ENCODE data around the gene CD34.

CD34 gene

GRCh38 chr1:207848234-207848633, 62.7 kb downstream of the CD34 start:
- Mint-ChIP-seq H3K9me3 (no peaks in the 10 kb centered on the region), H3K4me1 (peaks cover 37% of the 10 kb centered on the region), H3K27ac (no peak overlapping the region), H3K4me3 (no peak overlapping the region), H3K27me3 (ENCODE audit: low read depth, poor library complexity) (peaks cover 30% of the 10 kb centered on the region), H3K36me3 (ENCODE audit: low read depth) (peaks cover 8% of the 10 kb centered on the region)
- TF ChIP-seq, protein P1, sequence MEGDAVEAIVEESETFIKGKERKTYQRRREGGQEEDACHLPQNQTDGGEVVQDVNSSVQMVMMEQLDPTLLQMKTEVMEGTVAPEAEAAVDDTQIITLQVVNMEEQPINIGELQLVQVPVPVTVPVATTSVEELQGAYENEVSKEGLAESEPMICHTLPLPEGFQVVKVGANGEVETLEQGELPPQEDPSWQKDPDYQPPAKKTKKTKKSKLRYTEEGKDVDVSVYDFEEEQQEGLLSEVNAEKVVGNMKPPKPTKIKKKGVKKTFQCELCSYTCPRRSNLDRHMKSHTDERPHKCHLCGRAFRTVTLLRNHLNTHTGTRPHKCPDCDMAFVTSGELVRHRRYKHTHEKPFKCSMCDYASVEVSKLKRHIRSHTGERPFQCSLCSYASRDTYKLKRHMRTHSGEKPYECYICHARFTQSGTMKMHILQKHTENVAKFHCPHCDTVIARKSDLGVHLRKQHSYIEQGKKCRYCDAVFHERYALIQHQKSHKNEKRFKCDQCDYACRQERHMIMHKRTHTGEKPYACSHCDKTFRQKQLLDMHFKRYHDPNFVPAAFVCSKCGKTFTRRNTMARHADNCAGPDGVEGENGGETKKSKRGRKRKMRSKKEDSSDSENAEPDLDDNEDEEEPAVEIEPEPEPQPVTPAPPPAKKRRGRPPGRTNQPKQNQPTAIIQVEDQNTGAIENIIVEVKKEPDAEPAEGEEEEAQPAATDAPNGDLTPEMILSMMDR (IDR thresholded peaks at IDR 0.05): no peak
- no peak for DNase-seq

- TF ChIP-seq, protein P1 (IDR thresholded peaks at IDR 0.05): no peak
- Mint-ChIP-seq H3K27me3 (ENCODE audit: low read depth, poor library complexity) (peaks cover 25% of the 10 kb centered on the region), H3K36me3 (ENCODE audit: low read depth) (peaks cover 8% of the 10 kb centered on the region), H3K4me1 (peaks cover 43% of the 10 kb centered on the region), H3K27ac (no peak overlapping the region), H3K4me3 (no peak overlapping the region), H3K9me3 (no peaks in the 10 kb centered on the region)
- DNase-seq: no peak
These were observed 63.8 kb downstream of the CD34 start for GRCh38 chr1:207847116-207847515.

DNA sequence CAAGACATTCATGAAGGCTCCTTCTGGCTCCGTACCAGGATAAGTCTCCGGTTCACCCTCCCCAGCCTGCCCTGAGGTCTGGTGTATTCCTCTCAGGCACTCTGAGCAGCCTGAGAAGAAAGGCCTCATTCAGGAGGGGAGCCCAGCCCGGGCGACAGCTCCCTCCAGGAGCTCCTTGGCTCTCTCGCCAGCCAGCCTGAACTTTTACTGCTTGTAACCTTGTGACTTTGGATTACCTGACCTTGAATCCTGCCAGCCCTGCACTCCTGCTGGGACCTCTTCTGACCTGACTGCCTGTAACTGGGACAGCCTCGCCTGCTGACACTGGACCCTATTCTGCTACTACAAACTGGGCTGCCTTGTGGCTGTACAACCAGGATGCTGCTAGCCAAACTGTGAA, 65.8 kb downstream of the CD34 start:
- TF ChIP-seq, protein P1 (IDR thresholded peaks at IDR 0.05): no peak
- Mint-ChIP-seq H3K27me3 (ENCODE audit: low read depth, poor library complexity) (peaks cover 17% of the 10 kb centered on the region), H3K4me3 (no peak overlapping the region), H3K4me1 (peaks cover 53% of the 10 kb centered on the region), H3K36me3 (ENCODE audit: low read depth) (no peaks in the 10 kb centered on the region), H3K9me3 (no peaks in the 10 kb centered on the region), H3K27ac (peak overlapping the region; percentile 36)
- DNase-seq: no peak

- Mint-ChIP-seq H3K4me1 (peaks cover 58% of the 10 kb centered on the region), H3K9me3 (no peaks in the 10 kb centered on the region), H3K4me3 (no peak overlapping the region), H3K36me3 (ENCODE audit: low read depth) (no peaks in the 10 kb centered on the region), H3K27me3 (ENCODE audit: low read depth, poor library complexity) (peaks cover 10% of the 10 kb centered on the region), H3K27ac (no peak overlapping the region)
- DNase-seq: no peak
- TF ChIP-seq, protein P1 (IDR thresholded peaks at IDR 0.05): no peak
These were observed 66.6 kb downstream of the CD34 start for GRCh38 chr1:207844371-207844770.

DNA sequence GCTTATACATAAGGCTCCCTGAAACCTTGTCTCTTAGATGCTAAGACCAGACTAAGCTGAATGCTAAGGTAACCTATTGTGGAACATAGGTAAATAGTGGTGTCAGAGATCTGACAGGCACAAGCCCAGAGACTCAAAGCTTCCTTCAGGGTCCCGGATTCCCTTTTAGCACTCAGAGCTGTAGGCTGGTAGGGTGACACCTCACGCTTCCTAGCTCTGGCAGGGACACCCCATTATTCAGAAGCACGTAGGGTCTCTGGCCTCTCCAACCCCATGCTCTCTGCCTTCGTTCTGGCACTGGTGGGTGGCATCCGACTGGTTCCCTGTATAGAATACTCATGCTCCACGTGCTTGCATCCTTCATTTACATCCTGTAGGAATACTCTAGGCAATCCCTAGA, 68.4 kb downstream of the CD34 start:
- Mint-ChIP-seq H3K4me3 (no peak overlapping the region), H3K36me3 (ENCODE audit: low read depth) (no peaks in the 10 kb centered on the region), H3K4me1 (peaks cover 77% of the 10 kb centered on the region), H3K9me3 (no peaks in the 10 kb centered on the region), H3K27ac (no peak overlapping the region), H3K27me3 (ENCODE audit: low read depth, poor library complexity) (peaks cover 8% of the 10 kb centered on the region)
- TF ChIP-seq, protein P1 (IDR thresholded peaks at IDR 0.05): no peak
- no peak for DNase-seq

DNA sequence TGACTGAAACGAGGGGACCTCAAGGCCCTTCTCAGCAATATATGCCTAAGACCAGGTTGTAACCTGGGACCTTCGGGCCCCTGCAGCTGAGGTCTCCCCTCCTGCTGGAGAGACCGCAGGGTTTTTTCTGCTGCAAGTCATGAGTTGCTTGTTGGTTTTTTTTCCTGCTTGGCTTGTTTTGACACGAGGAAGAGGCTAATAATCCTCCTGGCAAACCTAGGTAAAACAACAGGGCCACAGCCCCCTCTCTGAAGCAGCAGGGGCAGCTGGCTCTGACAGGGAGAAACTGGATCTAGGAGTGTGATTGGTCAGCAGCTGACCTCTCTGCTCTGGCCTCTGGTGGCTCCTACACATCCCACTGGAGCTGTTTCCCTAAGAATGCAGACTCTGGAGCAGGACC, 69.0 kb downstream of the CD34 start:
- H3K27me3 Mint-ChIP-seq (ENCODE audit: low read depth, poor library complexity): peaks cover 11% of the 10 kb centered on the region
- no peaks in the 10 kb centered on the region for H3K9me3 Mint-ChIP-seq
- no peak overlapping the region for H3K4me3 Mint-ChIP-seq
- H3K36me3 Mint-ChIP-seq (ENCODE audit: low read depth): no peaks in the 10 kb centered on the region
- peak; percentile 37 for DNase-seq
- TF ChIP-seq, protein P1 (IDR thresholded peaks at IDR 0.05): no peak
- H3K4me1 Mint-ChIP-seq: peaks cover 83% of the 10 kb centered on the region
- H3K27ac Mint-ChIP-seq: peak overlapping the region; percentile 95

All from nephron progenitor cell (in vitro differentiated cells).